ENCODE results near the gene TRMT1.

Gene TRMT1

DNA sequence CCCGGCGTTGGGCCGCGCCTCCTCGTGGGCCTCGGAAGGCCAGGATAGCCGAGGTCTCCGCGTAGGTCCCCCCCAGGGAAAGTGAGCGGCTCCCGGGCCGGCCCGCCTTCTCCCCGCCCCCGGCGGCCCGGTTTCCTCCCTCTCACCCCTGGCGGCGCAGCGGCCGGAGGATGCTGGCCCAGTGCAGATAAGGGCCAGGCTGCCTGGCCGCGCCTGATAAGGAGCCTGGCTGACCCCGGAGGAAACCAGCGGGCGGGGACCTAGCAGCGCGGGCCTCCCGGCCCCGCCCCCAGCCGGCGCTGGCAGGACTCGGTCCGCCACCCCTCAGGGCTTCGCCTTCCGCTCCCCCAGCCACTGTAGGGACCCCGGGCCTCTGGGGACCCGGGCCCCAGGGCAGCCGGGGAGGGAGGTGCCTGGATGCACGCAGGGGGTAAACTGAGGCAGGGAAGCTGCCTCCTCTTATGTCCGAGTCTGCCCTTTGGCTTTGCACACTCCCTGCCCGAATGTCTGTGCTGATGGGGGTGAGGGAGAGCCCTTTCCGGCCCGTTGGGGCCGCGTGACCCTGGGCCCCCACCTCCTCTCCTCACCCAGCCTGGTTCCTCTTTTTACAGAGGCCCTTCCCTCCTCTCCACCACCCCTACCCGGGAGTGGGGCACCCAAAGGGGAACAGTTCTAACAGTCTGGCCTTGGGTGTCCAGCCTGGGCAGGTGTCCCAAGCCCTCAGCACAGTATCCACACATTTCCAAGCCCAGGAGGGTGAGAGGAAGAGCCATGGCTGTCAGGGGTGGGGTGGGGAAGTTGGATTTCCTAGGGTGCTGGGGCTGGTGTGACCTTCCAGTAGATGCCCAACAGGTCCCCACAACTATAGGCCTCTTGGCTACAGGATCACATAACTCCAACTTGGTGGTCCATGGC, 13.6 kb downstream of the TRMT1 start, which contains the start of gene LYL1:
Gene LYL1 (minus strand): TSS at position 193 of the 915 bp plus-strand sequence. CDS start 1,687 bp downstream, outside the sequence.
- no peak for DNase-seq (ENCODE audit: low read depth, low spot score)

- DNase-seq (ENCODE audit: low read depth, low spot score), result no peak
These were observed 14.2 kb downstream of the TRMT1 start for GRCh38 chr19:13102416-13102665.

GRCh38 chr19:13101590-13102415, 14.7 kb downstream of the TRMT1 start:
- DNase-seq (ENCODE audit: low read depth, low spot score), result no peak

GRCh38 chr19:13100841-13101589, 15.5 kb downstream of the TRMT1 start:
- DNase-seq (ENCODE audit: low read depth, low spot score), result no peak

DNA sequence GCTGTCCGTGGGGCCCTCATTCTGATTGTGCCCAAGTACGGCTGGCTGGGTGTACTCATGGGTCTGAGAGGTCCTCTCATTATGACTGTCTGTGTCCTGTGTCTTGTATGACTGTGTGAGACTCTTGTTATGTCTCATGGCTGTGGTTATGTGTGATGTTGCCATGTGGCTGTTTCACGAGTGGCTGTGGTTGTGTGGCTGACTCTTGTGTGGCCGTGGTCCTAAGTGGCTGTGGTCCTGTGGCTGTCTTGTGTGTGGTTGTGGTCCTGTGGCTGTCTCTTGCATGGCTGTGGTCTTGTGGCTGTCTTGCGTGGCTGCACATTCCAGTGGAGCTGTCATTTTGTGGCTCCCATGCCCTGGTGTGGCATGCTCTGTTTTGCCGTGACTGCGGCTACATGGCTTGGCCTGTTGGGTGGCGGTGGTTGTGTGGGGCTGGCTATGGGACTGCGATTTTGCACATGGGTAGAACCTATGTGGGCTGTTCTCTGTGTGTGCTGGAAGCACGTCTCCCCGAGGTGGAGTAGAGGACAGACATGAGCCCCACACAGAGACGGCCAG, 16.4 kb downstream of the TRMT1 start:
- no peak for DNase-seq (ENCODE audit: low read depth, low spot score)

DNA sequence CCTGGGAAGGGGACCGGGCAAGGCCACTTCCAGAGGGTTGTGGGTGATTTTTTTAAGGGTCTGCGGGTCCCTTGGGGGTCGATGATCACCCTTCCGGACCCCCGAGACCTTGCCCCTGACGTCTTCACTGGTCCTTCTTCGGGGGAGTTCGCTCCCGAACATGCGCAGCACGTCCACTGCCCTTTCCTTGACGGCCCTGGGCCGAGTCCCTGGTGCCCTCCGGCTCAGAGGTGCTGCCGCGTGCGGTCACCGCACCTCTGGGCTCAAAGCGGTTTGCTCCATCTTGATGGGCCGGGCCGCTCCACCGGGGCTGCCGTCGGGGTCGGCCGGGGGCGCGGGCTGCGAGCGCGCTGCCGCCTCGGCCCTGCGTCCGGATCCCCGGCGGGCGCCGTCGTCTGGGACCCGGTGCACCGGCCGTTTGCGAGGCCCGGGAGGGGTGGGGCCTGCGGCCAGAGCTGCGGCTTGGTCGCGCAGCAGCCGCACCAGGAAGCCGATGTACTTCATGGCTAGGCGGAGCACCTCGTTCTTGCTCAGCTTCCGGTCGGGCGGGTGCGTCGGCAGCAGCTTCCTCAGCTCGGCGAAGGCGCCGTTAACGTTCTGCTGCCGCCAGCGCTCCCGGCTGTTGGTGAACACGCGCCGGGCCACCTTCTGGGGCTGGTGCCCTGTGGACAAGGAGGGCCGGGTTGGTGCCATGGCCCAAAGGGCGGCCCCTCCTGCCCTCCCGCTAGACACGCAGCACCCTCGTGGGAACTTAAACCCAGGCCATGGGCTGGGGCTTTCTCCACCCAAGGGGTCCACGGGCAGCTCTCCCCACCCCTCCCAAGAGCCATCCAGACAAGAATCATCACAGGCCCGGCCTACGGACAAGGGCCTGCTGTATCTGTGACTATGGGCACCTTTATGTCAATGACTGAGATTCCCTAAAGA, 17.2 kb downstream of the TRMT1 start:
- peak; percentile 35 for DNase-seq (ENCODE audit: low read depth, low spot score)

- no peak for DNase-seq (ENCODE audit: low read depth, low spot score)
These were observed 18.1 kb downstream of the TRMT1 start for GRCh38 chr19:13098277-13099072.

GRCh38 chr19:13097463-13098258, 18.9 kb downstream of the TRMT1 start:
- no peak for DNase-seq (ENCODE audit: low read depth, low spot score)

GRCh38 chr19:13097033-13097462, 19.5 kb downstream of the TRMT1 start:
- no peak for DNase-seq (ENCODE audit: low read depth, low spot score)

DNA sequence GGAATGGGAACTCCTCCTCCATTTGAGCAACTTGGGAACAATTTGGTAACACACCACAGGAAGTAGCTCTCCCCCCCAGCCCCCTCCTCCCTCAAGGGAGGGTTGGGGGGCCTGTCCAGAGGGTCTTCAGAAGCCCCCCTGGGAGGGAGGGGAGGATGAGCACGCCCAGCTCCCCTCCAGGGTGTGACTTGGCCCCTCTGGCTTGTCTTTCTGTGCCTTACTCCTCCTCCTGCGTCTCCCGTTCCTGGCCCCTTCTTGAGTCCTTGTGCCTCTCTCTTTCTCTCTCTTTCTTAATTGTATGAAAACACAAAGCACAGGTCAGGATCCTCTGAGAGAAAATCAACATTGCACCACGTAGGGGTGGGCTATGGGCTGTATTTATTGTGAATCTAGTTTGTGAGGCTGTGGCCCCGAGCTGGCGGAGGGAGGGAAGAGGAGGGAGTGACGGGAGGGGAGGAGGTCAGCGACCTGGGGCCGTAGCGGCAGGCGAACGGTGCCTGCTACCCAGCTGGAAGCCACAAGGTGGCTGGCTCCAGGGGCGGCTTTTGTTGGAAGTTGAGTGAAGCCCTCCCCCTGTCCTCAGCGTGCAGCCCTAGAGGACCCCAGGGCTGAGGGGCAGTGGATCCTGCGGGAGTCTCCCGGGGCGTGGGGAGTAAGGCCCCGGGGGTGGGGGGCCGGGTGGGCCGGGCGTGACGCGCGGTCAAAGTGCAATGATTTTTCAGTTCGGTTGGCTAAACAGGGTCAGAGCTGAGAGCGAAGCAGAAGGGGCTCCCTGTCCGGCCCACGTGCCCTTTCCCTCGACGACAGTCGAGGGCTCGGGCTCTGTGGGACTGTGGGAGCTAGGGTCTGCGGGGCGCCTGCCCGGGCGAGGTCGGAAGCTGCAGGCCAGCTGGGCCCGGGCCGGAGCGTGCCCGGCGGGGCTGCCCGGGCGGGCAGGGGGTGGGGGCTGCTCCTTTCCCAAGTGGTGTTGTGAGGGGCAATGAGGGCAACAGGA, 20.3 kb downstream of the TRMT1 start:
- DNase-seq (ENCODE audit: low read depth, low spot score), result no peak

GRCh38 chr19:13095393-13095784, 21.2 kb downstream of the TRMT1 start:
- DNase-seq (ENCODE audit: low read depth, low spot score), result no peak

DNA sequence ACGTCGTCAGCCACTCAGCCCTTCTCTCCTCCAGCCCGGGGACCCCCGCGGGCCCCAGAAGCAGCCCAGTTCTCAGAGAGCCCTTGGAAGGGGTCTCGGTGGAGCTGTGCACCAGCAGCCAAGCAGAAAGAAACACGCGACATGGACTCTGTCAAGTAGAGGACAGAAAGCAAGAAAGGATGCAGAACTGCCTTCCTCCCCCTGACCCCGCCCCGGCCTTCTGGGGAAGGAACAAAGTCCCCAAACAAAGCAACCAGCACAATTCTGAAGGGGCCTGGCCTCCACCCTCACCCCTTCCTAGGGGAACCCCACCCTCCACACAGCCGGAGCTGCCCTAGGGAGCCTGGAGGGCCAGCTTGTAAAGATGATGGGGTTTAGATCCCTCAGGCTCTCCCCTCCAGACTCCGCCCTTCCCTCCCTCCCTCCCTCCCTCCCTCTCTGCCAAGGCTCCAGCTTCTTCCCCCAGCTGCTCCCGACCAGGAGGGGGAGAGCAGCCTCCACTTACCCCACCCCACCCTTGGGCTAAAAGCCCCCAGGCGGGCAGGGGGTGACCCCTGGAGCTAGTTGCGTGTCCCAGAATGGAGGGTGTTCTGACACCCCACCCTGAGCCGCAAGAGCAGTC, 21.7 kb downstream of the TRMT1 start:
- DNase-seq (ENCODE audit: low read depth, low spot score), result no peak

DNA sequence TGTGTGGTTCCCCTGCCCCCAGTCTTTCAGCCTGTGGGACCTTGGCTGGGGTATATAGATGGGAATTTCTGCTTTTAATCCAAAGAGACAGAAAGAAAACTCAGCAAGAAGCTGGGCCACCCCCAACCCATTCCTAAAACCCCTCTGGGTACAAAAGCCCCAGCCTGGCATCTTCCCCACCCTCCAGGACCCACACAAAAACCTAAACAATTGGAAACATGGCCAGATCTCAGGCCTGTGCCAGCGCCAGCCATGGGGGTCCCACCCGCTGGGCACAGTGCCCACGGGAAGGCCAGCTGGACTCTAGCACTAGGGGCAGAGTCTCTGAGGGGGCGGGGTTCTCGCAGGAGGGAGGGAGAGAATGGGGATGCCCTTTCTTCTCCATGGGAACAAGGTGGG, 22.4 kb downstream of the TRMT1 start:
- no peak for DNase-seq (ENCODE audit: low read depth, low spot score)

DNA sequence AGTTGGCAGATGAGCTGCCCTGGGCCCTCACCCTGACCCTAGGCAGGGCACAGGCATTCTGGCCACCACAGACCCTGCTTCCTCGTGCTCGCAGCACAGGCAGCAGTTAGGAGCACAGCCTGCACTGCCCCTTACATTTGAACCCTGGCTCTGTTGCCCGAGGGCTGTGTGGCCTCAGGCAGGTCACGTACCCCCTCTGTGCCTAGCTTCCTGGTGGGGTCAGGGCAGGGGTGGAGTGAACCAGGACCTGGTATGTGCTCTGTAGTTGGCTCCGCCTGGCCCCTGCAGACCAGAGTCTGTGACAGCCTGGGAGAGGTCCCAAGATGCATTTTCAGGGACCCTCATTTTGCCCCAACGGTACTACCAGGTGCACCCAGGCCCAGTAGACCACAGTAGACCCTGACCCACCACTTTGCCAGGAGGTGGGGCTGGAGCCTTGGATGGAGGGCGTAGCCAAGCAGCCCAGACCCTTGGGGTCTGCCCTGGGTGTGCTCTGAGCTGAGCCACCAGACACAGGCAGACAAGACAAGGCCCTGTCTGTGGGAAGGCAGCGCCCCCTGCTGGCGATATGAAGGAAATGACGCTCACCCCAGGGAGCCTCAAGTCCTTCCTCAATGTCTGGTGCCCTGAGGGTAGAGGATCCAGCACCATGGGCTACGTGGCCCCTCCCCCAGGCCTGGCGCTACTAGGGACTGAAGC, 23.0 kb downstream of the TRMT1 start:
- peak; percentile 55 for DNase-seq (ENCODE audit: low read depth, low spot score)

- no peak for DNase-seq (ENCODE audit: low read depth, low spot score)
These were observed 23.8 kb downstream of the TRMT1 start for GRCh38 chr19:13092606-13093235.

DNA sequence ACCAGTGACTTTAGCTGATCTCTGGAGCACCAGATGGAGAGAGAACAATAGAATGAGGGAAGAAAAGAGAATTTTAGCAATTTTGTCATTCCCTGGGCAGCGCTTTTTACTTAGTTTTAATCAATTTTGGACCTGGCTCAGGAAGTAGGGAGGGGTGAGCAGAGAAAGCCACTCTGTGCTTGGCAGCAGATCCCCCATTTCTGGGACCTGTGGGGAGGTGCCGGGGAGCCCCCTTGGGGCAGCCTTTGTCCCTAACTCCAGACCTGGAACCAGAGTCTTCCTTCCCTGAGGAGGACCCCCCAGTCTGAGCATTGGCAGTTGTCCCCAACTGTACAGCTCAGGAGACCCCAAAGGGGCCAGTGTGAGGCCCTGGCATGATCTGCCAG, 24.4 kb downstream of the TRMT1 start:
- DNase-seq (ENCODE audit: low read depth, low spot score), result no peak

Measured in activated naive CD8-positive, alpha-beta T cell treated with anti-CD3 and anti-CD28 coated beads, Interleukin-2, amount 50 U/mL, for 16 hours (primary cell).